OCI-LY7 (cell line): Measurements from ENCODE around the gene CFAP157. TPM values are rescaled to one million over a fixed set of nuclear protein-coding genes. Genes with fewer than 3 reads are reported as not detected.

Experiments
- BruUV-seq: library from RNA; stranded (reverse); fragments of 400-500 nt; replicated peaks from 2 replicates; lab custom pipeline; 2021; lab: Mats Ljungman, UMichigan
- CTCF ChIA-PET: fragments of 300-600 bp; sonication (Branson Sonifier 250); formaldehyde crosslinking; loops from one replicate; lab custom pipeline; 2022; ENCODE audit warnings: antibody characterized with exemption; ENCODE audit not compliant: unreplicated experiment; lab: Charles Lee
- POLR2A ChIA-PET: fragments of 300-600 bp; sonication (Branson Sonifier 250); formaldehyde crosslinking; loops from one replicate; lab custom pipeline; 2022; ENCODE audit warnings: antibody characterized with exemption; lab: Charles Lee
- DNase-seq: peaks from one replicate; pipeline ENCODE4 v3.0.0-alpha.2; 2015; ENCODE audit warnings: low spot score
- H2AFZ ChIP-seq: fragments of 200-600 bp; sonication (generic), shearing (Covaris generic); 2 replicates; pipeline ENCODE4 v1.6.1; 2014; ENCODE audit warnings: mild to moderate bottlenecking, antibody characterized with exemption, low read length, moderate library complexity
- H3K27ac ChIP-seq: fragments of 200-600 bp; sonication (generic); 2 replicates; pipeline ENCODE4 v1.5.1; 2014; ENCODE audit warnings: mixed run types, low read depth, mild to moderate bottlenecking, moderate library complexity, low read length, inconsistent platforms; ENCODE audit not compliant: poor library complexity, severe bottlenecking
- H3K36me3 ChIP-seq: fragments of 200-600 bp; sonication (generic); 2 replicates; pipeline ENCODE4 v1.6.1; 2014; ENCODE audit warnings: mild to moderate bottlenecking, antibody characterized with exemption, low read length, moderate library complexity, mixed read lengths; ENCODE audit not compliant: insufficient read depth
- H3K4me1 ChIP-seq: fragments of 200-600 bp; sonication (generic); 2 replicates; pipeline ENCODE4 v1.5.1; 2014; ENCODE audit warnings: mild to moderate bottlenecking, low read length; ENCODE audit not compliant: insufficient read depth, poor library complexity, severe bottlenecking
- H3K4me2 ChIP-seq: fragments of 200-600 bp; sonication (generic); 2 replicates; pipeline ENCODE4 v1.6.1; 2014; ENCODE audit warnings: mild to moderate bottlenecking, low read length
- H3K4me3 ChIP-seq: fragments of 200-600 bp; sonication (generic); 2 replicates; pipeline ENCODE4 v1.5.1; 2014; ENCODE audit warnings: mild to moderate bottlenecking, low read depth, low read length; ENCODE audit not compliant: poor library complexity, severe bottlenecking
- H3K79me2 ChIP-seq: fragments of 200-600 bp; sonication (generic); 2 replicates; pipeline ENCODE4 v1.6.1; 2016; ENCODE audit warnings: low read depth, mild to moderate bottlenecking, low read length, moderate library complexity, mixed read lengths; ENCODE audit not compliant: insufficient read depth
- H3K9me2 ChIP-seq: fragments of 200-600 bp; sonication (generic); 2 replicates; pipeline ENCODE4 v1.6.1; 2016; ENCODE audit warnings: mild to moderate bottlenecking, low read length, mixed read lengths; ENCODE audit not compliant: insufficient read depth
- H3K9me3 ChIP-seq: fragments of 200-600 bp; sonication (generic); 2 replicates; pipeline ENCODE4 v1.6.1; 2014; ENCODE audit warnings: mild to moderate bottlenecking, mixed run types, low read length, mixed read lengths
- H4K20me1 ChIP-seq: fragments of 200-600 bp; sonication (generic); 2 replicates; pipeline ENCODE4 v1.6.1; 2014; ENCODE audit warnings: mild to moderate bottlenecking, antibody characterized with exemption, low read length, moderate library complexity, mixed read lengths; ENCODE audit not compliant: insufficient read depth
- CTCF ChIP-seq: fragments of 200-600 bp; sonication (generic); conservative IDR thresholded peaks from 2 replicates; pipeline ENCODE4 v1.5.1; 2014; ENCODE audit warnings: mild to moderate bottlenecking, antibody characterized with exemption, low read length, moderate library complexity, mixed read lengths
- EZH2phosphoT487 ChIP-seq: fragments of 200-600 bp; sonication (generic); IDR thresholded peaks from 2 replicates; pipeline ENCODE4 v1.6.1; 2018; ENCODE audit warnings: low read depth, borderline replicate concordance, mild to moderate bottlenecking, mixed run types, antibody characterized with exemption, low read length, moderate library complexity, mixed read lengths
- intact Hi-C: fragments of 100-400 bp; cut with micrococcal nuclease; formaldehyde crosslinking; loops from one replicate; pipeline ENCODE4 v1.10.0; 2022; ENCODE audit not compliant: unreplicated experiment
- total RNA-seq, 2 experiments: library from RNA; depleted of rRNA in 1 of 2; stranded (reverse); fragments of >200 nt in 1 of 2; shearing (Covaris generic) in 1 of 2; gene quantifications; 2 replicates each; pipeline ENCODE4 v1.2.3, GENCODE V29; 2014 to 2022

The CFAP157 gene
- total RNA-seq, 2 experiments from 2014 or later, result 0.13 to 0.22 TPM

- TF ChIP-seq EZH2phosphoT487, result no peak
- no peak for TF ChIP-seq CTCF
Observed at GRCh38 chr9:127754099-127755060, 47.6 kb downstream of the CFAP157 start.

GRCh38 chr9:127755061-127756060 lies 48.6 kb downstream of the CFAP157 start:
- Histone ChIP-seq H3K9me2 (no peaks in the 10 kb centered on the region), H3K27ac (no peak overlapping the region), H2AFZ (no peak overlapping the region), H3K79me2 (no peaks in the 10 kb centered on the region), H3K4me3 (no peak overlapping the region), H3K36me3 (peaks cover 17% of the 10 kb centered on the region; the same call in 1 of the 2 replicates), H3K4me2 (no peak overlapping the region), H4K20me1 (no peaks in the 10 kb centered on the region), H3K4me1 (no peaks in the 10 kb centered on the region), H3K9me3 (no peaks in the 10 kb centered on the region)
- ChIA-PET POLR2A (no interaction called here), CTCF (no interaction called here)
- TF ChIP-seq CTCF (no peak), EZH2phosphoT487 (no peak)
- DNase-seq, result no peak
- intact Hi-C loops, result no loop called here
- no TSS peak for BruUV-seq

More at GRCh38 chr9:127754099-127755060, 47.6 kb downstream of the CFAP157 start:
- H3K36me3 ChIP-seq, result peaks cover 24% of the 10 kb centered on the region; the same call in 1 of the 2 replicates
- ChIA-PET POLR2A (no interaction called here), CTCF (no interaction called here)
- intact Hi-C loops, result no loop called here
- H3K4me2 ChIP-seq, result no peak overlapping the region
- no peak overlapping the region for H2AFZ ChIP-seq
- no peak overlapping the region for H3K4me3 ChIP-seq
- H3K9me3 ChIP-seq, result no peaks in the 10 kb centered on the region
- no peak for DNase-seq
- no peaks in the 10 kb centered on the region for H3K4me1 ChIP-seq
- H3K9me2 ChIP-seq, result no peaks in the 10 kb centered on the region
- no peaks in the 10 kb centered on the region for H3K79me2 ChIP-seq
- no peak overlapping the region for H3K27ac ChIP-seq
- no TSS peak for BruUV-seq
- no peaks in the 10 kb centered on the region for H4K20me1 ChIP-seq
